DOHH2 (cell line): ENCODE results near the gene MGAT5.

Experiments
- EZH2phosphoT487 ChIP-seq: fragments of 200-600 bp; sonication (generic); IDR thresholded peaks from 2 replicates; pipeline ENCODE4 v1.6.1; 2017; ENCODE audit warnings: borderline replicate concordance, mild to moderate bottlenecking, antibody characterized with exemption, low read length, moderate library complexity, mixed read lengths
- TF ChIP-seq, protein P1 (sequence below): fragments of 200-600 bp; sonication (generic); IDR thresholded peaks from one replicate; pipeline ENCODE4 v1.5.1; 2014; ENCODE audit warnings: antibody characterized with exemption, mild to moderate bottlenecking, low read depth, low read length; ENCODE audit not compliant: poor library complexity, severe bottlenecking

DNA sequence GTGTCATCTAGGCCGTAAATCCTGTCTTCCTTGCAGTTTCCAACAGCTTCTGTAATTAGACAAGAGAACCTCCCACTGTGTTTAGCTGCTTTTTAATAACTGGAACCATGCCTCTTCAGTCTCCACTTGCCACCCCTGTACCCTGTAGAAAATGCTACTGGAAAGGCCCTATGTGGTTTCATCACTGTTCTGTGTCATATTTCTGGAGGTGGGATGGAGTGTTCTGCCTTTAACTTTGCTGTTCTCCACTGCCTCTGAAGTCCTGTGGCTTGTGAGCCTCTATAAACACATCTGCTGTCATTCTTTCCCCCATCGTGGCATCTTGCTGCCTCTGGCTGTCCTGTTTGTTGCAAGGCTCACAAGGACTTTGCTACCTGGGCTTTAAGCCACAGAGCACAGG, 17.9 kb downstream of the MGAT5 start:
- TF ChIP-seq, protein P1, sequence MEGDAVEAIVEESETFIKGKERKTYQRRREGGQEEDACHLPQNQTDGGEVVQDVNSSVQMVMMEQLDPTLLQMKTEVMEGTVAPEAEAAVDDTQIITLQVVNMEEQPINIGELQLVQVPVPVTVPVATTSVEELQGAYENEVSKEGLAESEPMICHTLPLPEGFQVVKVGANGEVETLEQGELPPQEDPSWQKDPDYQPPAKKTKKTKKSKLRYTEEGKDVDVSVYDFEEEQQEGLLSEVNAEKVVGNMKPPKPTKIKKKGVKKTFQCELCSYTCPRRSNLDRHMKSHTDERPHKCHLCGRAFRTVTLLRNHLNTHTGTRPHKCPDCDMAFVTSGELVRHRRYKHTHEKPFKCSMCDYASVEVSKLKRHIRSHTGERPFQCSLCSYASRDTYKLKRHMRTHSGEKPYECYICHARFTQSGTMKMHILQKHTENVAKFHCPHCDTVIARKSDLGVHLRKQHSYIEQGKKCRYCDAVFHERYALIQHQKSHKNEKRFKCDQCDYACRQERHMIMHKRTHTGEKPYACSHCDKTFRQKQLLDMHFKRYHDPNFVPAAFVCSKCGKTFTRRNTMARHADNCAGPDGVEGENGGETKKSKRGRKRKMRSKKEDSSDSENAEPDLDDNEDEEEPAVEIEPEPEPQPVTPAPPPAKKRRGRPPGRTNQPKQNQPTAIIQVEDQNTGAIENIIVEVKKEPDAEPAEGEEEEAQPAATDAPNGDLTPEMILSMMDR, result no peak
- no peak for TF ChIP-seq EZH2phosphoT487
